Prostate gland (tissue), 2 donors: Measurements from ENCODE around the gene EIF4A3.

Experiments
- POLR2A ChIP-seq: fragments of 450-650 bp; IDR thresholded peaks from one replicate; pipeline ENCODE4 v1.6.1; 2016; ENCODE audit warnings: antibody characterized with exemption, mild to moderate bottlenecking
- TF ChIP-seq, protein P1 (sequence below), 4 experiments: fragments of 200-600 bp in 2 of 4; fragments of 450-650 bp in 2 of 4; sonication (generic) in 2 of 4; IDR thresholded peaks; 1 replicate in 3 of 4; 2 replicates in 1 of 4; pipeline ENCODE4 v1.5.1; 2016 to 2019; ENCODE audit warnings: antibody characterized with exemption in 4 of 4, mild to moderate bottlenecking in 2 of 4, moderate library complexity in 2 of 4

GRCh38 chr17:80095038-80095843 is 51.7 kb downstream of the EIF4A3 start:
- TF ChIP-seq, protein P1, sequence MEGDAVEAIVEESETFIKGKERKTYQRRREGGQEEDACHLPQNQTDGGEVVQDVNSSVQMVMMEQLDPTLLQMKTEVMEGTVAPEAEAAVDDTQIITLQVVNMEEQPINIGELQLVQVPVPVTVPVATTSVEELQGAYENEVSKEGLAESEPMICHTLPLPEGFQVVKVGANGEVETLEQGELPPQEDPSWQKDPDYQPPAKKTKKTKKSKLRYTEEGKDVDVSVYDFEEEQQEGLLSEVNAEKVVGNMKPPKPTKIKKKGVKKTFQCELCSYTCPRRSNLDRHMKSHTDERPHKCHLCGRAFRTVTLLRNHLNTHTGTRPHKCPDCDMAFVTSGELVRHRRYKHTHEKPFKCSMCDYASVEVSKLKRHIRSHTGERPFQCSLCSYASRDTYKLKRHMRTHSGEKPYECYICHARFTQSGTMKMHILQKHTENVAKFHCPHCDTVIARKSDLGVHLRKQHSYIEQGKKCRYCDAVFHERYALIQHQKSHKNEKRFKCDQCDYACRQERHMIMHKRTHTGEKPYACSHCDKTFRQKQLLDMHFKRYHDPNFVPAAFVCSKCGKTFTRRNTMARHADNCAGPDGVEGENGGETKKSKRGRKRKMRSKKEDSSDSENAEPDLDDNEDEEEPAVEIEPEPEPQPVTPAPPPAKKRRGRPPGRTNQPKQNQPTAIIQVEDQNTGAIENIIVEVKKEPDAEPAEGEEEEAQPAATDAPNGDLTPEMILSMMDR (IDR thresholded peaks at IDR 0.05), result no peak
- TF ChIP-seq POLR2A, result no peak
